Rectal smooth muscle tissue (tissue), 1 donor: ENCODE results near the gene TRAF2.
A peak's percentile ranks its signal among the peaks of the same experiment; 100 is the strongest.

Source experiments
- H3K27ac ChIP-seq: one replicate; pipeline ENCODE4 v1.7.0; 2013; ENCODE audit warnings: low read depth, low read length, inconsistent platforms
- H3K27me3 ChIP-seq: one replicate; pipeline ENCODE4 v1.7.0; 2013; ENCODE audit warnings: low read length; ENCODE audit not compliant: control insufficient read depth, insufficient read depth
- H3K36me3 ChIP-seq: one replicate; pipeline ENCODE4 v1.7.0; 2013; ENCODE audit warnings: low read length; ENCODE audit not compliant: control insufficient read depth, insufficient read depth
- H3K4me1 ChIP-seq: one replicate; pipeline ENCODE4 v1.7.0; 2013; ENCODE audit warnings: low read length; ENCODE audit not compliant: control insufficient read depth, insufficient read depth
- H3K4me3 ChIP-seq: one replicate; pipeline ENCODE4 v1.7.0; 2013; ENCODE audit warnings: low read length
- H3K9ac ChIP-seq: one replicate; pipeline ENCODE4 v1.7.0; 2013; ENCODE audit warnings: low read length

Gene TRAF2

GRCh38 chr9:136850866-136851775 lies 35.2 kb upstream of the TRAF2 start:
- H3K9ac ChIP-seq: no peak overlapping the region
- H3K36me3 ChIP-seq: peaks cover 7% of the 10 kb centered on the region
- H3K4me1 ChIP-seq: peaks cover 14% of the 10 kb centered on the region
- H3K4me3 ChIP-seq: peak overlapping the region; percentile 90
- peaks cover 15% of the 10 kb centered on the region for H3K27me3 ChIP-seq
- no peak overlapping the region for H3K27ac ChIP-seq

GRCh38 chr9:136851941-136852663 lies 34.2 kb upstream of the TRAF2 start, which contains the start of gene MAMDC4:
TSS of gene MAMDC4 (plus strand) at chr9:136852346. CDS start at chr9:136852417, 71 bp downstream.
- peaks cover 14% of the 10 kb centered on the region for H3K4me1 ChIP-seq
- H3K36me3 ChIP-seq: peaks cover 7% of the 10 kb centered on the region
- no peak within 1 kb of the TSS for H3K27ac ChIP-seq

GRCh38 chr9:136852664-136853595 lies 33.4 kb upstream of the TRAF2 start:
- peaks cover 7% of the 10 kb centered on the region for H3K36me3 ChIP-seq
- H3K4me1 ChIP-seq: peaks cover 9% of the 10 kb centered on the region
- H3K4me3 ChIP-seq: no peak overlapping the region
- H3K27ac ChIP-seq: no peak overlapping the region
- no peak overlapping the region for H3K9ac ChIP-seq
- peaks cover 2% of the 10 kb centered on the region for H3K27me3 ChIP-seq

More at GRCh38 chr9:136851941-136852663, 34.2 kb upstream of the TRAF2 start, which contains the start of gene MAMDC4:
- Histone ChIP-seq H3K9ac (no peak within 1 kb of the TSS), H3K4me3 (no peak within 1 kb of the TSS), H3K27me3 (peaks cover 7% of the 10 kb centered on the region)

GRCh38 chr9:136853596-136854112 lies 32.7 kb upstream of the TRAF2 start:
- Histone ChIP-seq H3K27me3 (no peaks in the 10 kb centered on the region), H3K4me1 (peaks cover 6% of the 10 kb centered on the region), H3K9ac (no peak overlapping the region), H3K27ac (no peak overlapping the region), H3K36me3 (peaks cover 7% of the 10 kb centered on the region), H3K4me3 (no peak overlapping the region)

GRCh38 chr9:136854113-136854841 lies 32.0 kb upstream of the TRAF2 start:
- Histone ChIP-seq H3K36me3 (peaks cover 7% of the 10 kb centered on the region), H3K4me3 (no peak overlapping the region), H3K9ac (no peak overlapping the region), H3K27me3 (no peaks in the 10 kb centered on the region), H3K4me1 (peaks cover 8% of the 10 kb centered on the region), H3K27ac (no peak overlapping the region)

- peaks cover 9% of the 10 kb centered on the region for H3K4me1 ChIP-seq
- no peaks in the 10 kb centered on the region for H3K27me3 ChIP-seq
- H3K27ac ChIP-seq: no peak overlapping the region
- H3K4me3 ChIP-seq: no peak overlapping the region
- peaks cover 7% of the 10 kb centered on the region for H3K36me3 ChIP-seq
- H3K9ac ChIP-seq: no peak overlapping the region
Observed at GRCh38 chr9:136854842-136855460, 31.4 kb upstream of the TRAF2 start.

- H3K9ac ChIP-seq: no peak overlapping the region
- H3K4me1 ChIP-seq: peaks cover 4% of the 10 kb centered on the region
- no peak overlapping the region for H3K27ac ChIP-seq
- peaks cover 7% of the 10 kb centered on the region for H3K36me3 ChIP-seq
- H3K27me3 ChIP-seq: no peaks in the 10 kb centered on the region
- H3K4me3 ChIP-seq: no peak overlapping the region
Observed at GRCh38 chr9:136855461-136856078, 30.7 kb upstream of the TRAF2 start.

- Histone ChIP-seq H3K4me3 (no peak overlapping the region), H3K9ac (no peak overlapping the region), H3K36me3 (peaks cover 3% of the 10 kb centered on the region), H3K4me1 (peaks cover 4% of the 10 kb centered on the region), H3K27me3 (no peaks in the 10 kb centered on the region), H3K27ac (no peak overlapping the region)
Observed at GRCh38 chr9:136856079-136856476, 30.2 kb upstream of the TRAF2 start.

- Histone ChIP-seq H3K9ac (no peak overlapping the region), H3K36me3 (no peaks in the 10 kb centered on the region), H3K27ac (no peak overlapping the region), H3K27me3 (no peaks in the 10 kb centered on the region), H3K4me1 (peaks cover 4% of the 10 kb centered on the region), H3K4me3 (no peak overlapping the region)
Observed at GRCh38 chr9:136856541-136857141, 29.7 kb upstream of the TRAF2 start.

GRCh38 chr9:136857166-136857565 lies 29.1 kb upstream of the TRAF2 start:
- Histone ChIP-seq H3K27me3 (no peaks in the 10 kb centered on the region), H3K36me3 (peaks cover 5% of the 10 kb centered on the region), H3K4me1 (peaks cover 4% of the 10 kb centered on the region), H3K27ac (no peak overlapping the region), H3K9ac (no peak overlapping the region), H3K4me3 (no peak overlapping the region)
